K562 (cell line): ENCODE data around the gene ARHGDIB. TPM values are rescaled to one million over a fixed set of nuclear protein-coding genes. Genes with fewer than 3 reads are reported as not detected.
A peak's percentile ranks its signal among the peaks of the same experiment; 100 is the strongest.

ENCODE experiments used
- ATAC-seq: fragments of 200-7000 bp; cut with Tn5 transposase; 3 replicates; pipeline ENCODE4 v1.9.1; 2020; ENCODE audit warnings: moderate library complexity
- BruUV-seq: library from RNA; stranded (reverse); fragments of 400-500 nt; replicated peaks from 2 replicates; lab custom pipeline; 2021; lab: Mats Ljungman, UMichigan
- CTCF ChIA-PET: fragments of 300-600 bp; formaldehyde crosslinking; extraction: SDS; loops from one replicate; lab custom pipeline; 2021; ENCODE audit warnings: low intra/inter-chr PET ratio; lab: Yijun Ruan, JAX
- POLR2A ChIA-PET: fragments of 300-600, 350-650 bp; sonication (Branson Sonifier 250); formaldehyde crosslinking; extraction: SDS; loops from one replicate; lab custom pipeline; 2021; ENCODE audit warnings: antibody characterized with exemption, inconsistent platforms; lab: Yijun Ruan, JAX
- DNase-seq, 4 experiments: peaks; one replicate each; pipeline versions ENCODE4 v3.0.0 to v3.0.0-alpha.2; 2011 to 2018; ENCODE audit warnings: low spot score in 3 of 4, mixed read lengths in 3 of 4; ENCODE audit errors: extremely low read depth in 1 of 4
- FAIRE-seq: peaks from 2 replicates; lab custom pipeline; 2011; peaks lifted over from hg19 to GRCh38; lab: Jason Lieb, UNC
- H2AFZ ChIP-seq: 2 replicates; pipeline ENCODE4 v1.6.0; 2011; ENCODE audit warnings: low read depth, low read length, control low read depth, inconsistent platforms
- H3K27ac ChIP-seq: fragments of 200-600 bp; 3 replicates; pipeline ENCODE4 v1.8.0; 2011; ENCODE audit warnings: low read depth, mild to moderate bottlenecking, control low read depth, inconsistent platforms, low read length, moderate library complexity, mixed read lengths; ENCODE audit errors: extremely low read depth
- H3K27me3 ChIP-seq, 2 experiments: fragments of 300-600 bp in 1 of 2; 2 replicates in 1 of 2; 3 replicates in 1 of 2; pipeline versions ENCODE4 v1.6.0 to v1.8.0; 2011; ENCODE audit warnings: inconsistent platforms in 2 of 2, low read length in 2 of 2, mild to moderate bottlenecking in 1 of 2, mixed read lengths in 1 of 2, moderate library complexity in 1 of 2; ENCODE audit not compliant: control insufficient read depth in 2 of 2, insufficient read depth in 2 of 2
- H3K36me3 ChIP-seq: fragments of 300-600 bp; 3 replicates; pipeline ENCODE4 v1.8.0; 2011; ENCODE audit warnings: mild to moderate bottlenecking, low read length, inconsistent platforms; ENCODE audit not compliant: control insufficient read depth, insufficient read depth
- H3K4me1 ChIP-seq, 2 experiments: fragments of 200-600 bp in 1 of 2; replicated peaks in 1 of 2; 2 replicates in 1 of 2; 3 replicates in 1 of 2; pipeline versions ENCODE4 v1.5.1 to v1.8.0; 2011; ENCODE audit warnings: inconsistent platforms in 2 of 2, low read length in 2 of 2, mild to moderate bottlenecking in 1 of 2, mixed read lengths in 1 of 2, moderate library complexity in 1 of 2; ENCODE audit not compliant: control insufficient read depth in 2 of 2, insufficient read depth in 2 of 2
- H3K4me2 ChIP-seq: 2 replicates; pipeline ENCODE4 v1.6.1; 2011; ENCODE audit warnings: low read length, control low read depth, inconsistent platforms, mixed read lengths; ENCODE audit not compliant: insufficient read depth
- H3K4me3 ChIP-seq: fragments of 200-600 bp; sonication (generic), shearing (Covaris generic); 2 replicates; pipeline ENCODE4 v1.5.1; 2016; ENCODE audit warnings: control low read depth, inconsistent platforms
- H3K79me2 ChIP-seq: fragments of 200-600 bp; 3 replicates; pipeline ENCODE4 v1.8.0; 2011; ENCODE audit warnings: low read length, inconsistent platforms; ENCODE audit not compliant: control insufficient read depth, insufficient read depth
- H3K9ac ChIP-seq, 2 experiments: 2 replicates each; pipeline versions ENCODE4 v1.6.0 to v1.6.1; 2011; ENCODE audit warnings: low read depth in 2 of 2, low read length in 2 of 2, control low read depth in 1 of 2, inconsistent platforms in 1 of 2, mild to moderate bottlenecking in 1 of 2, mixed read lengths in 1 of 2; ENCODE audit not compliant: insufficient read depth in 1 of 2
- H3K9me1 ChIP-seq: one replicate; pipeline ENCODE4 v1.6.0; 2011; ENCODE audit warnings: inconsistent platforms, mild to moderate bottlenecking, low read length, moderate library complexity; ENCODE audit not compliant: control insufficient read depth, insufficient read depth
- H3K9me3 ChIP-seq: replicated peaks from 2 replicates; pipeline ENCODE4 v1.5.1; 2011; ENCODE audit warnings: low read depth, low read length, inconsistent platforms; ENCODE audit not compliant: control insufficient read depth, insufficient read depth
- H4K20me1 ChIP-seq: replicated peaks from 2 replicates; pipeline ENCODE4 v1.6.1; 2011; ENCODE audit warnings: low read length, inconsistent platforms, mixed read lengths; ENCODE audit not compliant: control insufficient read depth, insufficient read depth
- C11orf30 ChIP-seq: fragments of 450-650 bp; IDR thresholded peaks from 2 replicates; pipeline ENCODE4 v1.6.1; 2016; ENCODE audit warnings: low read depth, mild to moderate bottlenecking
- HOXB6 ChIP-seq: fragments of 250-450 bp; sonication (Bioruptor Pico); IDR thresholded peaks from 2 replicates; pipeline ENCODE4 v1.5.1; 2022; ENCODE audit warnings: mild to moderate bottlenecking, borderline replicate concordance
- HSF4 ChIP-seq: fragments of 250-450 bp; sonication (Bioruptor Pico); IDR thresholded peaks from 2 replicates; pipeline ENCODE4 v2.1.2; 2022; ENCODE audit warnings: mild to moderate bottlenecking, moderate library complexity, borderline replicate concordance
- JUN ChIP-seq, 2 experiments: sonication (generic) in 1 of 2; formaldehyde crosslinking in 1 of 2; IDR thresholded peaks; 2 replicates each; pipeline versions ENCODE4 v1.6.1 to v1.8.0; 2012 to 2022; ENCODE audit warnings: borderline replicate concordance in 2 of 2, mild to moderate bottlenecking in 2 of 2, improper control_type of control experiment in 1 of 2, low read depth in 1 of 2, low read length in 1 of 2, missing genetic modification reagents in 1 of 2
- MAFG ChIP-seq: fragments of 450-650 bp; conservative IDR thresholded peaks from 2 replicates; pipeline ENCODE4 v1.6.1; 2016; ENCODE audit warnings: missing genetic modification characterization, missing compliant biosample characterization
- NCOA2 ChIP-seq, 2 experiments: fragments of 450-650 bp; IDR thresholded peaks; 2 replicates each; pipeline ENCODE4 v1.6.1; 2018; ENCODE audit warnings: mild to moderate bottlenecking in 2 of 2, moderate library complexity in 1 of 2; ENCODE audit not compliant: partially characterized antibody in 2 of 2
- TRIM24 ChIP-seq, 2 experiments: fragments of 450-650 bp; IDR thresholded peaks; 2 replicates each; pipeline ENCODE4 v1.6.1; 2016
- TSC22D4 ChIP-seq: fragments of 450-650 bp; IDR thresholded peaks from 2 replicates; pipeline ENCODE4 v1.6.1; 2016; ENCODE audit warnings: missing genetic modification characterization, missing biosample characterization, control low read depth
- TSHZ1 ChIP-seq: fragments of 250-450 bp; sonication (Bioruptor Pico); IDR thresholded peaks from 2 replicates; pipeline ENCODE4 v1.4.0; 2020; ENCODE audit warnings: mild to moderate bottlenecking, moderate library complexity
- ZNF316 ChIP-seq: fragments of 450-650 bp; IDR thresholded peaks from 2 replicates; pipeline ENCODE4 v1.6.1; 2016
- WGBS: fragments of 100-300 bp; shearing (Covaris generic); methylation state at CpG from one replicate; pipeline ENCODE4 v1.1.6; 2016; ENCODE audit warnings: low coverage, mixed read lengths; ENCODE audit not compliant: insufficient coverage; ENCODE audit errors: missing lambda C conversion rate; 5-methylcytosine and 5-hydroxymethylcytosine counted together
- in situ Hi-C: fragments of 300-500 bp; cut with MboI; formaldehyde crosslinking; loops from 4 replicates; pipeline ENCODE4 v1.15.0; 2018; ENCODE audit warnings: inconsistent platforms, mixed read lengths
- intact Hi-C: fragments of 100-400 bp; cut with micrococcal nuclease; formaldehyde crosslinking; loops from 2 replicates; pipeline ENCODE4 v1.14.2; 2022
- polyA plus RNA-seq, 8 experiments: library from polyadenylated mRNA; depleted of rRNA in 4 of 8; stranded (reverse) in 5 of 8; unstranded in 3 of 8; fragments of >200 nt; fragmentation: Nextera tagmentation in 2 of 8; fragmentation: Illumina TruSeq in 1 of 8; extraction: Ambion mirVana in 2 of 8; extraction: Trizol in 1 of 8; gene quantifications; 2 replicates each; pipeline versions ENCODE4 v1.2.1 to v1.2.3, GENCODE V29; 2011 to 2014; ENCODE audit warnings: inconsistent platforms in 1 of 8, missing spikeins in 1 of 8
- total RNA-seq, 7 experiments: library from RNA; depleted of rRNA in 6 of 7; stranded (reverse); fragments of >200 nt in 6 of 7; fragmentation: Illumina TruSeq in 2 of 7; extraction: Trizol in 2 of 7; gene quantifications; 2 replicates each; pipeline versions ENCODE4 v1.2.1 to v1.2.3, GENCODE V29; 2011 to 2021; ENCODE audit warnings: low replicate concordance in 1 of 7
- TF ChIP-seq, protein P1 (sequence below): IDR thresholded peaks from 2 replicates; pipeline ENCODE4 v1.6.1; 2016; ENCODE audit warnings: missing genetic modification characterization, missing compliant biosample characterization

ARHGDIB gene
- total and polyA plus RNA-seq, 9 of the 15 experiments (the other 6 are each of a cell fraction or from before 2014, with no cell fraction given) = 9.5 to 204 (median 116) TPM

DNA sequence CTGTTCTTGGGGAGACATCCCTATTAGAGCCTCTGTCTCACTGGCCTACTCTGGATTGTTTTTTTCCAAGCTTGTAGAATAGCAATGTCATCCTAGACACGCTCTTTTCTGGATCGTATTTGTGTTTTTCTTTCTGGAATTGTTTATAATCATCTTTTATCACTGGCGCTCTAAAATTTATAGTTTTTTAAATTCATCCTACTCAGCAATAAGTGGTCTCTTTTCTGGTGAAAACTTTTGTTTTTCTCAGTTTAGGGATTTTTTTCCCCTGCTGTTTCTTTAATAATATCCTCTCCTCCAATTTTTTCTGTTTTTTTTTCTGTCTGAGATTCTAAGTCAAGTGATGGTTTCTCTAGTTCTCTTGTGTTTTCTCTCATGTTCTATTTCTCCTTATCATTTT is 36.6 kb upstream of the ARHGDIB start:
- H3K4me2 ChIP-seq = no peak overlapping the region
- H4K20me1 ChIP-seq = no peaks in the 10 kb centered on the region
- DNase-seq (no peak), ATAC-seq (no peak), FAIRE-seq (no peak)
- H3K4me1 ChIP-seq = no peaks in the 10 kb centered on the region
- H3K79me2 ChIP-seq = no peaks in the 10 kb centered on the region
- in situ Hi-C loops (loop anchor here (10.0 kb wide), 1 partner anchor 153 kb away; the partner anchor contains the start of gene ART4), intact Hi-C loops (loop anchor here (10.0 kb wide), 2 partner anchors 183 to 273 kb away; partner anchors contain the start of gene SMCO3)
- ChIA-PET POLR2A (interaction anchor here (0.6 kb wide), 1 partner anchor 204 kb away, joined by 3 read pairs; no protein-coding TSS in a partner anchor), CTCF (no interaction called here)
- TF ChIP-seq HSF4 (CRISPR knock-in tag) (no peak), MAFG (tag) (peak; percentile 52; the same call in 1 of the 2 replicates), HOXB6 (no peak), JUN (IDR thresholded peaks at IDR 0.05; ENCODE audit: borderline replicate concordance, low read depth, low read length) (no peak), JUN (CRISPR knock-in tag; IDR thresholded peaks at IDR 0.05; ENCODE audit: borderline replicate concordance) (no peak), NCOA2 (IDR thresholded peaks at IDR 0.05; ENCODE audit: partially characterized antibody in 2 of 2) (no peak), C11orf30 (peak; percentile 41), TSC22D4 (no peak), TSHZ1 (CRISPR knock-in tag) (no peak), ZNF316 (peak; percentile 68), TRIM24 (IDR thresholded peaks at IDR 0.05) (no peak)
- TF ChIP-seq, protein P1, sequence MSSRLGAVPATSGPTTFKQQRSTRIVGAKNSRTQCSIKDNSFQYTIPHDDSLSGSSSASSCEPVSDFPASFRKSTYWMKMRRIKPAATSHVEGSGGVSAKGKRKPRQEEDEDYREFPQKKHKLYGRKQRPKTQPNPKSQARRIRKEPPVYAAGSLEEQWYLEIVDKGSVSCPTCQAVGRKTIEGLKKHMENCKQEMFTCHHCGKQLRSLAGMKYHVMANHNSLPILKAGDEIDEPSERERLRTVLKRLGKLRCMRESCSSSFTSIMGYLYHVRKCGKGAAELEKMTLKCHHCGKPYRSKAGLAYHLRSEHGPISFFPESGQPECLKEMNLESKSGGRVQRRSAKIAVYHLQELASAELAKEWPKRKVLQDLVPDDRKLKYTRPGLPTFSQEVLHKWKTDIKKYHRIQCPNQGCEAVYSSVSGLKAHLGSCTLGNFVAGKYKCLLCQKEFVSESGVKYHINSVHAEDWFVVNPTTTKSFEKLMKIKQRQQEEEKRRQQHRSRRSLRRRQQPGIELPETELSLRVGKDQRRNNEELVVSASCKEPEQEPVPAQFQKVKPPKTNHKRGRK = 0 out of 2 replicates have a peak, but pooled peaks have one; percentile 24
- no peak overlapping the region for H3K4me3 ChIP-seq
- H3K36me3 ChIP-seq = no peaks in the 10 kb centered on the region
- H3K27ac ChIP-seq = no peak overlapping the region
- H3K9me1 ChIP-seq = no peaks in the 10 kb centered on the region
- WGBS = 3% methylated on average over 3 of the region's 3 CpGs
- H3K27me3 ChIP-seq = 0 out of 5 replicates have a peak, but pooled peaks cover 0 to 4% of the 10 kb centered on the region in 2 experiments
- BruUV-seq = no TSS peak
- H3K9me3 ChIP-seq = no peaks in the 10 kb centered on the region
- no peak overlapping the region for H3K9ac ChIP-seq
- no peak overlapping the region for H2AFZ ChIP-seq
